GM11168 (cell line): Measurements from ENCODE around the gene TBC1D22A.

Experiments used
- in situ Hi-C: fragments of 300-500 bp; cut with MboI; formaldehyde crosslinking; loops from one replicate; pipeline ENCODE4 v1.12.0; 2022; ENCODE audit warnings: low sequenced_read_pairs; ENCODE audit not compliant: unreplicated experiment

TBC1D22A gene

DNA sequence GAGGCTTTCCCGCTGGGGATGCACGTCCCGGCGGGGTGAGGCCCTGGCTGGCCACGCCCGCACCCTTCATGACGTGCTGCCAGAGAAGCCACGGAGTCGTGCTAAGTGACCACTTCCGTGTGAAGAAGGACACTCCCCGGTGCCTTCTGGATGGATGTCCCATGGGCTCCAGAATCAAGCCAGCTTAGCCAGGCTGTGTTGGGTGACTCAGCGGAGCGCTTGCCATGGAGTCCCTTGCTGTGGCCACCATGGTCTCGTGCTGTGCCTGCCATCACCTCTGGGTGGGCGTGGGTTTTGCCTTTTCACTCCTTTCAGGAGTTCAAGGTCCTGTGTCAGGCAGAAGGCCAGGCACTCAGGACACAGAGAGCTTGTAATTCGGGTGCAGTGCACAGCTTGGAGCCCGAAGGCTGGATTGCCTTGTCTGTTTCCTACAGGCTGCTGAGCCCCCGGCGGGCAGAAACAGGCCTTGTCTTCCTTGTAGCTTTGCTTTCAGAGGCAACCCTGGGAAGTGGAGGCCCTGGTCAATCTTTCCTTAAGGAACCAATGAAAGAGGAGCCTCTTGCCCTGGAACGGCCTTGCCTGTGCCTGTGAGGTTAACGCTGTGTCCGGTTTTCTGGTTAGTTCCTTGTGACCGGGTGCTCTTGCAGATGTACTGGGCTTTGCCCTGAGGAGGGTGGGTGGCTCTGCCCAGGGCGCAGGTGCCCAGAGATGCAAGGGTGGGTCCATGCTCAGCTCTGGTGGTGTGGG is 268.6 kb downstream of the TBC1D22A start:
- in situ Hi-C loops = no loop called here

DNA sequence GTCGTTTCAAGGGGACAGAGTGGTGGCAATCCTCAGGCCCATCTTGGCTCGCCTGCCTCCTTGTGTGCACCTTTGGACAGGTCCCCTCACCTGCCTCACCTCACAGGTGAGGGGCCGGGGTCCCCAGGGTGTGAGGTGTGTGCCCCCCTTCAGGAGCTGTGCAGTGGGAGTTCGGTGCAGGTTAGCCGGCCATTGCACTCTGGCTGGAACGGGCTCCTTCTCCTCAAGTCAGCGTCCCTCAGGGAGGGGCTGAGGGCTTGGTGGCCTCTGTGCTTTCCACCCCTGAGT is 269.1 kb downstream of the TBC1D22A start:
- in situ Hi-C loops = no loop called here

- in situ Hi-C loops = no loop called here
These were observed 269.9 kb downstream of the TBC1D22A start for GRCh38 chr22:47032091-47032943.

DNA sequence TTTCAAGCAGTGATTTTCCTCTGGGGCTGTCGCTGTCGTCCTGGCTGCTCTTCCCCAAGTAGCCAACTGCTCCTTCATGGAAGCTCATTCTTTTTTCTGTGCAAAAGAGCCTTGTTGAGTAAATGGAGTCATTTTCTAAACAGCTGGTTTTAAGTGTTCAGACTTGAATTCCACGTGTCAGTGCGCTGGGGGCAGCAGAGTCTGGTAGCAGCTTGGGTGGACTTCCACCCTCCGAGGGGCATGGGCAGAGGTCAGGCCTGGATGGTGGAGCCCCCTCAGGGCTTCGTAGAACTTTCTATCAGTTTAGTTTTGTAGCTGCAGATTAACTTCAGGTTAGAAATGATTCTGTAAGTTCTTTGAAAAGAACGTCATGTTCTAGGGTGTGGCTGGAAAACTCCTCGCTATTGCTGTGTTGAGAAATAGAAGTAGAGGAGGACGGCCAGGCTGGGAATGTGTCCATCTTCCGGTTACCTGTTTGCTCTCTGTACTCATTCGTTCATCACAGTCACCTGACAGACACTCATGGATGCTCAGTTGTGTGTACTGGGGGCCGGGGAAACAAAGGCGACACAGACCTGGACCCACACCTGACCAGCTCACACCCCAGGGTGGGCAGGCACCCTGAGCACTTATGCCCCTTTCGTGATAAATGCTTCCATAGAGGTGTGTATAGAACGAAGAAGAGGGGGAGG is 270.7 kb downstream of the TBC1D22A start:
- in situ Hi-C loops = no loop called here

- in situ Hi-C loops = no loop called here
These were observed 271.2 kb downstream of the TBC1D22A start for GRCh38 chr22:47033648-47034000.

DNA sequence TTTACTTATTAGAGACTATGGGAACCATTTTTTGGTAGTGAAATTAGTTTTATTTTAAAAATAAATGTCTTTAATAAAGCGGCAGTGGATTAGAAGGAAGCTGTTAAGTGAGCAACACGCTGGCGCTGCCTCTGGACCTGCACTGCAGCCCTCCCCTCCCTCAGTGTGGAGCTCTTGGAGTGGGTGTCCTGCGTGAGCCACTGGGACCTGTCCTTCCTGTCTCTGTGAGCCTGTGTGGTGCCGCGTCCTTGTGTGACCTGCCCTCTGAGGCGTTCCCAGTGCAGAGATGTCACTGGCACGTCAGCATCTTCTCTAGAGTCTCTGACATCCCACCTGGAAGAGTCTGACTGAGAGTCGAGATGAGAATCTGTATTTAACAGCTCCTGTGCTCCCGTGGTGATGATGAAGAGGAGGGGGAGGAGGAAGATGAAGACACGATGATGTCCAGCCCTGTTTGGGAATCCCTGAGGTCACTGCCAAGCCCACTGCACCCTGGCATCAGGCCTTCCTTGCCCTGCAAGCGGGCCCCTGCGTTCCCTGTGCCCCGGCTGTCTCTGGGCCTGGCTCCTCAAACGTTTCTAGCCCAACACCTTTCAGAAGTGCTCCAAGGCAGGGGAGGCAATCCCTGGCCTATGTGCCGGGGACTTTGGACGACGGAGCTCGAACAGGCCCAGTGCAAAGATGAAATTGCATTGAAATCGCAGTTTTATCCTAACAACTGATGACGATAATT is 271.8 kb downstream of the TBC1D22A start:
- in situ Hi-C loops = no loop called here

DNA sequence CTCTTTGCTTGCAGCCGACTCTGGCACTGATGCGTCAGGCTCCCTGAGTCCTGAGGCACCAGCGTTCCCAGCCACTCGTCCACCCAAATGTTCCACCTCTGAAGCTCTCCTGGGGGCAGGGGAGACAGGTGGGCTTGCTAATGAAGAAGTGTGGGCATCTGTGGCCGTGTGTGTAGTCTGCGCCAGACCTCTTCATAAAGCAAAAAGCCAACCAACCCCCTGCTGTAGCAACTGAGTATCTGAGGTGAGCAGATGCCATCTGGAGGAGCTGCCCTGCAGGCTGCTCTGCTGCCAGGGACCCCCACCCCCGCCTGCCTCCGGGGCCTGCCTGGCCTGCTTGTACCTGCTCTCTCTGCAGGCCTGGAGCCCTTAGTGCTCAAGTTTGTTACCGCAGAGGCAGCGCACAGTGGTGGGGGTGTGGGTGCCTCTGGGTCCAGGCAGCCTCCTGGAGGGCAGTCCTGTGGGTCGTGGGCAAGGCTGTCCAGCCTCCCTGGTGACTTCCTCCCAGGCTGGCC is 272.5 kb downstream of the TBC1D22A start:
- in situ Hi-C loops = no loop called here

DNA sequence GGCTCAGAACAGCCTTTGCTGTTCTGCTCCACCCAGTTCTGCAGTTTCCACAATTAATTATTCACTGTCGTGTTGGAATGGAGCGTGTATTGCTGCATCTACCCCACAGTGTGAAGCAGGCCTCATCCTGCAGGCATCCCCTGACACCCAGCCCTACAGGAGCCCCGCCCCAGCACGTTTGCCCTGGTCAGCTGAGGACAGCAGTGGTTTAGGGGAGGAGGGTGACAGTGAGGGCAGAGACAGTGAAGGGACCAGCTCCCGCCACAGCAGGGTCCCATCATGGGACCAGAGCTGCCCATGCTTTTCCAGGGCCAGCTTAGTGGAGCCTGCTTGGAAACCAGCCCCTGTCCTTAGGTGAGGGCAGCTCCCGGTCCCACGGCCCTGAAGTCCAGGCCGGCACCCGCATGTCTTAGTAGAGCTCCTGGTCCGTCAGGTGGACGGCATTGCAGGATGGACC is 273.0 kb downstream of the TBC1D22A start:
- in situ Hi-C loops = no loop called here

- in situ Hi-C loops = no loop called here
These were observed 273.9 kb downstream of the TBC1D22A start for GRCh38 chr22:47036352-47036751.

DNA sequence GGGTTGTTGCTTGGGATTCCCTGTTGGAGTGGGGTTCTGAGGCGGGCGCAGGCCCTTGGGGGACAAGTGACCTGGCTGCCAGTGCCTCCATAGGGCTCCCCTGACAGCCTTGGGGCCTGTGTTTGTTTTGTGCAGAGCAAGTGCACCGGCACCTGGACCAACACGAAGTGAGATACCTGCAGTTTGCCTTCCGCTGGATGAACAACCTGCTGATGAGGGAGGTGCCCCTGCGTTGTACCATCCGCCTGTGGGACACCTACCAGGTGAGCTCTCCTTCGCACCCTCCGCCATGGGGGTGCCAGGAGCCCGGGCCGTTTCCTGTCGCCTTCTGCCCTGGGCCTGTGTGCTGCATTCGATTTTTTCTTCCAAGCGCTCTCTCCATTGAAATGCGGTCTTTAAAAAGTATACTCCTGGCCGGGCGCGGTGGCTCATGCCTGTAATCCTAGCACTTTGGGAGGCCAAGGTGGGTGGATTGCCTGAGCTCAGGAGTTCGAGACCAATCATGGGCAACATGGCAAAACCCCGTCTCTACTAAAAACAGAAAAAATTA is 274.6 kb downstream of the TBC1D22A start:
- in situ Hi-C loops = no loop called here

- in situ Hi-C loops = no loop called here
These were observed 275.9 kb downstream of the TBC1D22A start for GRCh38 chr22:47038206-47038835.

DNA sequence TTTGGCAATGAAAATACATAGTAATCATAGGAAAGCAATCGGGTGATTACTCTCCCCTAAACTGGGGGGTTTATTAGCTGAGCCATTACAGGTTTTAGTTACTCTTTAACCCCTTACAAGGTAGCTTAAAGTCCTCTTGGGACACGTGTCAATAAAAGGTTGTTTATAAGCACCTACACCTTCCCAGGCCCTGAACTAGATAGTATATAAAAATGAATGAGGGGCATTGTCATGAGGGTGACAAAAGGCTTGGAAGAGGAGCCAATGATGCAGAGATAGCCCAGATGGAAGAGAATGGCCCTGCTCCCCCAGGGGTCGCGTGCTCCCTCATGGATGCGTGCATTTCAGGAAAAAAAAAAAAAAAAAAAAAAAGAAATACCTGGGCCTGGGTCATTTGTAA is 276.9 kb downstream of the TBC1D22A start:
- in situ Hi-C loops = no loop called here

- in situ Hi-C loops = no loop called here
These were observed 278.2 kb downstream of the TBC1D22A start for GRCh38 chr22:47040486-47041270.

DNA sequence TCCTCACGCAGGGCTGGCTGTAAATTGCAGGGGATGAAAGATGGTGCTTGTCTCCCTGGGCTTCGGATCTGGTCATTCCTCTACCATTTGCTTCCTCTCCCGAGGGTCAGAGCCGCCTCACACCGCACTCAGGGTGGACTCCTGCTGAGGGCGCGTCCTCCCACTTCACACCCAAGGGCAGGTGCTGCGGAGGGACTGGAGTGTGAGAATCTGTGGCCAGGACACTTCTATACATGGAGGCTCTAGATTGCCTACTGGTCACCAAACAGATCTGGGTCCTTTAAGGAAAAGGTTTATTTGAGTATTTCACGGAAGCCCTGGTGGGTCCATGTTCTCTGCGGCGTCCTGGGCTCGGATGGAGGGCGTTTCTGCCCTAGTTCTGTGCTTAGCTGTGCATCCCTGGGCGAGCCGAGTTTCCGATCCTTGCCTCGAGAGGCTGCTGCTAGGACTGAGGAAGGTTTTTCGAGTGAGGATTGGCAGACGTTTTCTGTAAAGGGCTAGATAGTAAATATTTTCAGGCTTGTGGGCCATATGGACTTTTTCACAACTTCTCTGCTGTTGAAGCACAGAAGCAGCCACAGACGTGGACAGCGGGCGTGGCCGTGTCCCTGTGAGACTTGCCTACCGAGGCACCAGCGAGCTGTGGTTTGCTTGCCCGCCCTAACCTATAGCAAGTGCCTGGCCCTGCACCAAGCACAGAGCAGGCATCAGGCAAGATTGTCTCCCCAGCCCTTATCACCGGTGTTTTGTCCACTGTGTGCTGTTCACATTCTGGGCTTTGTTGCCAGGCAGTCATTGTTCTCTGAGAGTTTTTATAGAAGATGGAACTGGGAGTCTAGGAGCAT is 279.0 kb downstream of the TBC1D22A start:
- in situ Hi-C loops = no loop called here

DNA sequence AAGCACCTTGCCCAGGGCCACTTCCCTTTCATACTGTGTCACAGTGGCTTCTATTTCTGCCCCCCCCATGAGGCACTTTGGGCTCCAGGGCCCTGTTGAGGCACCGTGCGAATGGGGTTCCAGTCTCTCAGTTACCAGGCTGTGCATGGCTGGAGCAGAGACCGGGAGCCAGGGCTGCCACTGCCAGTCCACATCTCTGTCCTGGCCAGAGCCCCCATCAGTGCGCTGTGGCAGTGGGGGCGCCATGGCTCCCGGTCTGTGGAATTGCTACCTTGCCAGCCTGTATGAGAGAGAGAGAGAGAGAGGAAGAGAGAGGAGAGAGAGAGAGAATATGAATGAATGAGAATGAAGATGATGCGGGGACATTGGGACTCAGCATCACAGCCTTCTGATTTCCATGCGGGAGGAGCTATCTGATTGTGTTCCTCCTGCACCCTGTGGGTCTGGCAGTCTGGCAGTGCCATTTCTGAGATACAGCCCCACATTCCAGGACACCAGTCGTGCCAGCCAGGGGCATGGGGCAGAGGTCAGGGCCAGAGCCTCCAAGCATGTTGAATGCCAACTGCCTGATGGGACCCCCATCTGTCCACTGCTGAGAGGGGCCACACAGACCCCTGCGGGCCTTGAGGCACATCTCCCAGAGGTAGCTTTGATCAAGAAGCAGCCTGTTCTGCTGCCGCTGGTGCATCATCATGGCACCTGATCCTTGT is 279.8 kb downstream of the TBC1D22A start:
- in situ Hi-C loops = no loop called here

GRCh38 chr22:47042861-47043496 is 280.5 kb downstream of the TBC1D22A start:
- in situ Hi-C loops = no loop called here
